HFFc6 (cell line): ENCODE measurements around the gene LAMC1. TPM values are rescaled to one million over a fixed set of nuclear protein-coding genes. Genes with fewer than 3 reads are reported as not detected.
A peak's percentile ranks its signal among the peaks of the same experiment; 100 is the strongest.

Experiments used
- DNase-seq: peaks from one replicate; pipeline ENCODE4 v3.0.0-alpha.2; 2018
- H3K27ac Mint-ChIP-seq: 2 replicates; pipeline ENCODE4 v1.8.0; 2020; ENCODE audit warnings: mild to moderate bottlenecking, mixed read lengths
- H3K27me3 Mint-ChIP-seq: 2 replicates; pipeline ENCODE4 v1.8.0; 2021; ENCODE audit warnings: mild to moderate bottlenecking, moderate library complexity, mixed read lengths; ENCODE audit not compliant: insufficient read depth
- H3K36me3 Mint-ChIP-seq: 2 replicates; pipeline ENCODE4 v1.8.0; 2021; ENCODE audit warnings: low read depth, mixed read lengths
- H3K4me1 Mint-ChIP-seq: 2 replicates; pipeline ENCODE4 v1.8.0; 2020; ENCODE audit warnings: low read depth, mixed read lengths
- H3K4me3 Mint-ChIP-seq: 2 replicates; pipeline ENCODE4 v1.8.0; 2020; ENCODE audit warnings: mild to moderate bottlenecking, moderate library complexity, mixed read lengths
- H3K9me3 Mint-ChIP-seq: 2 replicates; pipeline ENCODE4 v1.8.0; 2020; ENCODE audit warnings: mild to moderate bottlenecking, mixed read lengths
- total RNA-seq, 6 experiments: library from RNA; stranded (reverse); fragmentation: NEBNext Ultra II Directional; extraction: Animal tissue kit (Norgen Biotek cat#: 25700); gene quantifications; 2 replicates in 1 of 6; 3 replicates in 5 of 6; pipeline ENCODE4 v1.2.3, GENCODE V29; 2021
- TF ChIP-seq, protein P1 (sequence below): fragments of 200-600 bp; sonication (generic); IDR thresholded peaks from 2 replicates; pipeline ENCODE4 v1.5.0; 2021; ENCODE audit warnings: antibody characterized with exemption, mild to moderate bottlenecking

Gene LAMC1
- total RNA-seq, 6 experiments from 2014 or later: 352 to 465 (median 393) TPM

DNA sequence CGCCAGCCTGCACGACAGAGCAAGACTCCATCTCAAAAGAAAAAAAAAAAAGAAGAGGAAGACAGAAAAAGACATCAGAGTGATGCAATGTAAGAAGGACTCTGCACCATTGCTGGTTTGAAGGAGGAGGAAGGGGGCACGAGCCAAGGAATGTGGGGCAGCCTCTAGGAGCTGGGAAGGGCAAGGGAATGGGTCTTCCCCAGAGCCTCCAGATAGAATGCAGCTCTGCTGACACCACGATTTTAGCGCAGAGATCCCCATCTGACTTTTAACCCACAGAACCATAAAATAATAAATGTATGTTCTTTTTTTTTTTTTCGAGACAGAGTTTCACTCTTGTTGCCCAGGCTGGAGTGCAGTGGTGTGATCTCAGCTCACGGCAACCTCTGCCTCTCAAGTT lies 129.0 kb downstream of the LAMC1 start:
- TF ChIP-seq, protein P1, sequence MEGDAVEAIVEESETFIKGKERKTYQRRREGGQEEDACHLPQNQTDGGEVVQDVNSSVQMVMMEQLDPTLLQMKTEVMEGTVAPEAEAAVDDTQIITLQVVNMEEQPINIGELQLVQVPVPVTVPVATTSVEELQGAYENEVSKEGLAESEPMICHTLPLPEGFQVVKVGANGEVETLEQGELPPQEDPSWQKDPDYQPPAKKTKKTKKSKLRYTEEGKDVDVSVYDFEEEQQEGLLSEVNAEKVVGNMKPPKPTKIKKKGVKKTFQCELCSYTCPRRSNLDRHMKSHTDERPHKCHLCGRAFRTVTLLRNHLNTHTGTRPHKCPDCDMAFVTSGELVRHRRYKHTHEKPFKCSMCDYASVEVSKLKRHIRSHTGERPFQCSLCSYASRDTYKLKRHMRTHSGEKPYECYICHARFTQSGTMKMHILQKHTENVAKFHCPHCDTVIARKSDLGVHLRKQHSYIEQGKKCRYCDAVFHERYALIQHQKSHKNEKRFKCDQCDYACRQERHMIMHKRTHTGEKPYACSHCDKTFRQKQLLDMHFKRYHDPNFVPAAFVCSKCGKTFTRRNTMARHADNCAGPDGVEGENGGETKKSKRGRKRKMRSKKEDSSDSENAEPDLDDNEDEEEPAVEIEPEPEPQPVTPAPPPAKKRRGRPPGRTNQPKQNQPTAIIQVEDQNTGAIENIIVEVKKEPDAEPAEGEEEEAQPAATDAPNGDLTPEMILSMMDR: no peak
- no peaks in the 10 kb centered on the region for H3K36me3 Mint-ChIP-seq
- peaks cover 31% of the 10 kb centered on the region for H3K4me1 Mint-ChIP-seq
- peaks cover 4% of the 10 kb centered on the region; the same call in 1 of the 2 replicates for H3K9me3 Mint-ChIP-seq
- H3K27ac Mint-ChIP-seq: peak overlapping the region; percentile 18; the same call in 1 of the 2 replicates
- H3K27me3 Mint-ChIP-seq: peaks cover 12% of the 10 kb centered on the region
- no peak for DNase-seq
- no peak overlapping the region; the same call in 1 of the 2 replicates for H3K4me3 Mint-ChIP-seq

DNA sequence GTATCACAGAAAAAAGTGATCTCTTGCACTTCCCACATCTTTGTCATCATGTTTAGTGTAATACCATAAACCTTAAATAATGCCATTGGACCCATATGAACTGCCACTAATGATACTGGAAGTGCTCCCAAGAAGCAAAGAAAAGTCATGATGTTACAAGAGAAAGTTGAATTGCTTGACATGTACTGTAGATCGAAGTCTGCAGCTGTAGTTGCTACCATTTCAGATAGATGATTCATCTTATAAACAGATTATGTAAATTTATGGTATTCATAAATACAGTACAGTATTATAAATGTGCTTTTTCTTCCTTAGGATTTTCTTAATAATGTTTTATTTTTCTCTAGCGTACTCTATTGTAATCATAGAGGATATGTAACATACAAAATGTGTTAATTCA lies 132.7 kb downstream of the LAMC1 start:
- Mint-ChIP-seq H3K4me3 (no peak overlapping the region), H3K9me3 (peaks cover 4% of the 10 kb centered on the region; the same call in 1 of the 2 replicates), H3K27ac (no peak overlapping the region), H3K4me1 (peaks cover 10% of the 10 kb centered on the region), H3K27me3 (no peaks in the 10 kb centered on the region), H3K36me3 (no peaks in the 10 kb centered on the region)
- TF ChIP-seq, protein P1: no peak
- DNase-seq: no peak

- Mint-ChIP-seq H3K4me3 (peak overlapping the region; percentile 64), H3K27me3 (no peaks in the 10 kb centered on the region), H3K27ac (peak overlapping the region; percentile 70), H3K9me3 (no peaks in the 10 kb centered on the region), H3K4me1 (peaks cover 10% of the 10 kb centered on the region), H3K36me3 (no peaks in the 10 kb centered on the region)
- TF ChIP-seq, protein P1: no peak
- peak; percentile 91 for DNase-seq
Observed at GRCh38 chr1:183159960-183160359, 136.7 kb downstream of the LAMC1 start.

- H3K4me1 Mint-ChIP-seq: peaks cover under 1% of the 10 kb centered on the region
- no peak for DNase-seq
- no peak overlapping the region for H3K27ac Mint-ChIP-seq
- H3K4me3 Mint-ChIP-seq: no peak overlapping the region
- no peaks in the 10 kb centered on the region for H3K36me3 Mint-ChIP-seq
- H3K9me3 Mint-ChIP-seq: no peaks in the 10 kb centered on the region
- no peaks in the 10 kb centered on the region for H3K27me3 Mint-ChIP-seq
- TF ChIP-seq, protein P1: no peak
Observed at GRCh38 chr1:183161391-183161790, 138.2 kb downstream of the LAMC1 start.

DNA sequence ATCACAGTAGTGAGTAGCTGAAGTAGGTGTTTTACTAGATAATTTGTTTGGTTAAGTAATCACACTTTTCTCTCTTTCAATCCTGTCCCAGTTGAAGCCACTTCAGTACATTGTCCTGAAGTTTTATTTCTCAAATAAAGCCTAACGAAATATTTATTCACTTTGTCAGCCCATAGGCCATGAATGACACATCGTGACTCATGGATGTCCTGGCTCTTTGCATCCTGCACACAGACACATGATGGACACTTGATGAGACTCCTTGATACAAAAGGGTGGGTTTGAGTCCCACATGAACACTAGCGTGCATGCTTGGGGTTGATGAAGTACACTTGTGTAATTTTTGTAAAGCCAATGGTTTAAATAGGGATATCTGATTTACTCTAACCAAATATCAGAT lies 140.1 kb downstream of the LAMC1 start:
- no peaks in the 10 kb centered on the region for H3K4me1 Mint-ChIP-seq
- DNase-seq: peak; percentile 88

More for the DNA sequence above, 140.1 kb downstream of the LAMC1 start:
- H3K27ac Mint-ChIP-seq: no peak overlapping the region
- peak overlapping the region; percentile 22; the same call in 1 of the 2 replicates for H3K4me3 Mint-ChIP-seq
- H3K36me3 Mint-ChIP-seq: no peaks in the 10 kb centered on the region
- TF ChIP-seq, protein P1: no peak
- no peaks in the 10 kb centered on the region for H3K9me3 Mint-ChIP-seq
- no peaks in the 10 kb centered on the region for H3K27me3 Mint-ChIP-seq
